ENCODE measurements around the gene CRNN.
A peak's percentile ranks its signal among the peaks of the same experiment; 100 is the strongest.

CRNN gene

DNA sequence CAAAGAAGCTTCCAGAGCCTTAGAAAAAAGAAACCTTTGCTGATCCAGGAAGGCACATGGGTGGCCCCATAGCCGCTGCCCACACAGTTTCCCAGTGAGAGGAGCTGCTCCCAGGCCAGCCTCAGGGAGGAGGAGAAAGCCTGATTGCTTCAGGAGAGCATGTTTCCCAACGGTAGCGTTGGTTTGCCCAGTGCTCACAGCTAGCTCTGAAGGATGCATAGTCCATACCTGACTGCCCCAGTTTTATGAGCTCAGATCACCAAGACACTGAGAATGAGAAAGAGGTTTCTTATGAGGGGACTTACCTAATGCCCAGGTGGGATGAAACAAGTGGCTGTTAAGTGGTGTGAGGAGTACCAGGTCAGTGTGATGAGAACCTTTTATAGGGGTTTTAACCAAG is at the start of gene CRNN:
CRNN (minus strand) TSS at position 355 of the 400 bp plus-strand sequence. CDS start 2,030 bp downstream, outside the sequence.
- no peak for DNase-seq

DNA sequence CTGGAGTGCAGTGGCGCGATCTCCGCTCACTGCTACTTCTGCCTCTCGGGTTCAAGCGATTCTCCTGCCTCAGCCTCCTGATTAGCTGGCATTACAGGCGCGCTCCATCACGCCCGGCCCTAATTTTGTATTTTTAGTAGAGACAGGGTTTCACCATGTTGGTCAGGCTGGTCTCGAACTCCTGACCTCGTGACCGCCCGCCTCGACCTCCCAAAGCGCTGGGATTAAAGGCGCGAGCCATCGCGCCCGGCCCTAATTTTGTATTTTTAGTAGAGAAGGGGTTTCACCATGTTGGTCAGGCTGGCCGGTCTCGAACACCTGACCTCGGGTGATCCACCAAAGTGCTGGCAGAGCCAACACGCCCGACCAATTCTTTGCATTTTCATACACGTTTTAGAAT is 48.6 kb upstream of the CRNN start:
- no peak for DNase-seq

DNA sequence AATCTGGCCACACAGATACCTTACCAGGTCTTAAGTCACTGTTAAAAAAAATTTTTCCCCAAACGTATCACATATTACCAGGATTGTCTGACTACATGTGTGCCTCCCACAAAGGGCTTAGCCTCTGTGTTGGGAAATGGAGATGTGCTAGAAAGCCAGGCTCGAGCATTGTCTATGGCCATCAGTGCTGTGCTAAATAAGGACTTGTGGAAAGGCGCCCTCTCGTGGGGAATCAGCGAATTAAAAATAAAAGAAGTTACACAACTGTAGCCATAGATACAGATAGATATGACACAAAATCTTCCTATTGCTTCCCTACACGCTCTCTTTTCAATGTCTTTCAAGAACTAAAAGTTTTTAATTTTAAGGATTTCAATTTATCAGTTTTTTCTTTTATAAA is 47.5 kb upstream of the CRNN start:
- no peak for DNase-seq

DNA sequence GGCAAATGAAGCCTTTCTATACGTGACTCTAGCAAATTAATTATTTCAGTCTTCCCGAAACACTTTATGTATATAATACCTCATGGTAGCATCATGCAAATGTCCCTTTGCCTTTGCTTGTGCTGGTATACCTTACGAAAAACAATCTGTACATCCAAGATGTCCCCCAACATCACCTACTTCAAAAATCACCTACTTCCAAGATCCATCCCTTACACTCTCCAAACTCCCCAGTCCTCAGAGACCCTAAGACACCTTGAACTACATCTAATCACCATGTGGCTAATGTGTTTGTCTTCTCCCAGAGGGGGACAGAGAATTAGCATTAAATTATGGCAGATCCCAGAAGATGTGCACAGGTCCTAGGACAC is 46.5 kb upstream of the CRNN start:
- no peak for DNase-seq

DNA sequence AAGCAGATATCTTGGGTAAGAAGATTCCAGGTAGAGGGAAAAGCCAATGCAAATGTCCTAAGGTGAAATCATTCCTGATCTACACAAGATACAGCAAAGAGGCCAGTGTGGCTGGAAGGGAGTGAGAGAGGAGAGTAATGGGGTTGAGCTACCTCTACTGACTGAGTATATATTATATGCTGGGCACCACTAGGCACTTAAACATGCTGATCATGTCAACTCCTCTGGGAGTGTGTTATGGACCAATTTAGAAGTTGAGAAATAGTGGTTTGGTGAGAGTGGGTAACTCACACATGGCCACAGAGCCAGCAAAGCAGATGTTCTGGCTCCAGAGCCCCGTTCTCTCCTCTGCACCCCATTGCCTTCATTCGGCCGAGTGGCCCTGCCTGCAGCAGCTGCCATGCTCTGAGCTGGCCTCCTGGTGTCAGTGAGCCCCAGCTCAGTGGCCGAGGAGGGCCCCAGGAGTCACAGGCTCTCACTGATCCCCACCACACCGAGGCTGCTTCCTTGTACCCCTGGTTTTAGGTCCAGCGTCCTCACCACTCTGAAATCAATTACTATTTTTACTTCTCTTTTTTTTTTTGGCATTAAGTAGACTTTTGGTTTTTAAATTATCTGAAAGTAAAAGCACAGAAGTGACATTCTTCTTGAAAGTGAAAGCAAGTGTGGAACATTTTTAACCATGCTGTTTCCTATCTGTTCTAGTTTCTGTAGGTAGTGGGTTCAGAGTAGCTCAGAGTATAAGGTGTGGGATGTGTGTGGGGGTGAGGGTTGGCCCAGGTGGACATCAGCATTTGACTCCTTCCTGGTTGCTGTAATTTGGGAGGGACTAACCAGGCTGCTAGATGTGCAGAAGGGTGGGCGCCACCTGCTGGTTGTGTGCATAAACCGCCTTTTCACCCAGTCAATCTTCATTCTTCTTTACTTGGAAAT is 45.8 kb upstream of the CRNN start:
- peak; percentile 86 for DNase-seq

DNA sequence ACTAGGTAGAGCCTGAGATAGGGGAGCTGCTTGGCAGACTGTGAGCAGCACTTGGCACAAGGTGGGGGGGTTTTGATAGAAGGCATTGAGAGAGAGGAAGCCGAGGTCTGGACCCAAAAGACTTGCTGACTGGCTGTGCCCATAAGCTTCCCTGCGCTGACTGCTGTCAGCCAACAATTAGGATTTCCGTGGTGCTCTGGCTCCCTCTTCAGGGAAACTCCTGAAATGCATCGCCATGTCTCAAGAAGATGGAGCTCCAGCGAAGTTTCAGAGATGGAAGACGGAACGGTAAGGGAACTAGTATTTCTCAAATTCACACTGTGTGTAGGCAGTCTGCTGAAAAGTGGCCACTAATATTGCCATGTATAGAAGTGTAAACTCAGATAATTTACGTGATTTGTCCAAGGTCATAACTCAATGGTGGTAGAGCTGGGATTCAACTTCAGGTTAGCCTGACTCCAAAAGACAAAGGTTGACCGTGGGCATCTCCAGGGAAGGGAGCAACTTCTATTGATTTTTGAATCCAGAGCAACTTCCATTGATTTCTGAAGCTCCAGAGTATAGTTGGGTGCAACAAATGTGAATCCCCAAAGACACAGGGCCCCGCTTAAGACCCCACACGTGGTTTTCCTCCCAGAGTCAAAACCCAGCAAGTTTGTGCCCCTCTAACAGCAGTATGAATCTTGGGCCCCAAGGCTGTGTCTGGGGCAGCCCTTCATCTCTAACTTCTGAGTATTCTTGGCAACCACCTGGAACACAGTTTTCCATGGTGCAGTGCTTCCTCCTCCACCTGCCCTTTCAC is 44.5 kb upstream of the CRNN start:
- peak; percentile 92 for DNase-seq

DNA sequence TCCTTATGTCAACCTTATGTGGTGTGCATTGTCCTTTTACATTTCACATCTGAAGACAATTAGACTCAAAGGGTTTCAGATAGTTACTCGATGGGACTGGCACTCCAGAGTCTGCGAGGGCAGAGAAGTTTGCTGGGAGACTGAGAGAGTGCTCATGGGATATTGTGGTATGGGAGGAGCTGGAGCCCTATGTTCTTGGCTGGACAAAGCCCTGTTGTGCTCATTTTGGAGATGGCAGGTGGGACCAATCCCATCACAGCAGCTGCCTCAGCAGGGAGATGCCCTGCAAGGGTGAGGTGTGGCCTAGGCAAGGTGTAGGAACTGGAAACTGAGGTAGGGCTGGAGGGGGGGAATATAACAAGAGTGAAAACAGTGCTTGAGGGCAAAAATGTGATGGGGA is 43.5 kb upstream of the CRNN start:
- no peak for DNase-seq

DNA sequence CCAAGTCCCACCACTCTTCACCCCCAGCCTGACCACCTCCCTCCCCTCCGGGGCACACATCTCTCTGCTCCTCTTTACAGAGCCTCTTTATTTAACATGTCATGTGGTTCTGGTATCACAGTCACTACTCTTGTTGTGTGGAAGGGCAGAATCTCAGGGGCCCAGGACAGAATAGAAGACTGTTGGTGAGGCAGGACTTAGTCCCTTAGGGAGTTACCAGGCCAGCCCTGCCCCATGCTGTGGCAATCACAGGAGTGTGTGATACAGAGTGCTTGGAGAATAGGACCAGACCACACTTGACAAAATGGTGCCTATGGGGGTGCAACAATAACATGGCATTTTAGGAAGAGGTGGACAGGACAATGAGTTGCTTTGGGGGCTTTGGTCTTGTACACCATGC is 43.0 kb upstream of the CRNN start:
- no peak for DNase-seq

DNA sequence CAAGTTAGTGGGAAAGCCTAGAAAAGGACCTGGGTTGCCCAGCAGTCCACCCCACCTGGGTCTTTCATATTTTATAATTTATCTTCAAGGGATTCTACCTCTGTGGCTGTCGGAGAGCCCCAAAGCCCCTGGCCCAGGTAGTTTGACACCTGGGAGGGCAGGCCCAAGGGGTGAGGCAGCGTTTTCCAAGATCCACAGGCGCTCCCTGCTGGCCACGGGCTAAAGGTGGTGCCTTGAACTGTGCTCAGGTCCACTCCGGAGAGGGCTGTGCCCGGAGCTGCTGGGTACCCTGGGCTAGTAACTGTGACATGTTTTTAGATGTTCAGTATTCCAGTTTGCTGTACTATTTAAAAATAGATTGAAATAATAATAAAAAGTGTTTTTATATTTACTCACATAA is 37.2 kb upstream of the CRNN start:
- DNase-seq = no peak

DNA sequence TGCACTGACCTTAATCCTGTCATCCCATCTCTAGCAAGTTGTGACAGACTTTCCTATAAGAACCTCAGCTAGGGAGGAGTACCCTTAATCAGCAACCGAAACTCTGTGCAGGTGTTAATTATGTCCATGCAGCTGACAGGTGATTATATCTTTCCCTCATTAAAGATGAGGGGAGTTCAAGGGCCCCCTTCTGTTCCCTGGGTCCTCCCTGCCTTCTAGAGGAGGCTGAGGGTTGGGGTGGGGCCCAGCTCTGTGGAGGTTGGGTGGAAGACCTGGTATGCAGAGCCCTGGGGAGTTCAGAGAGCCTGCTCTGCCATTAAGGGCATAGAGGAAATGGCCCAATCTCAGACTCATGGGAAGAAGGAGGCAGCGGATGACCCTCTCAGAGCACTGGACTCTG is 35.6 kb upstream of the CRNN start:
- DNase-seq = no peak

DNA sequence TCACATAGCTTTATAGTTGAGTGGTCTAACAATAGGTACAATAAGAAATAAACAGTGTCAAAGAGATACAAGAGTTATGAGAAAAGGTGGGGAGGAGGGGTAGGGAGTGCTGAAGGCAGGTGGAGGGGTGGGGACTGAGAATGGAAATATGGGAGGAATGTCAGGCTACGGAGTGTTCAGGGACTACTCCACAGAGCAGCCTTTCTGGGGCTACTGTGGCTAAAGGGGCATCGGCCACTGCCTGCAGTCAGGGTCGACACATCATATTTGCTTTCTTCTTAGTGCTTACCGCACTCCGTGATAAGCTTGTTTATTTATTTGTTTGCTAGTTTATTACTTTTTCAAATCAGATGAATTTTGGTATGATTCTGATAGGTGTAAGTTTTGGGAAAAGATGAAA is 34.4 kb upstream of the CRNN start:
- no peak for DNase-seq

DNA sequence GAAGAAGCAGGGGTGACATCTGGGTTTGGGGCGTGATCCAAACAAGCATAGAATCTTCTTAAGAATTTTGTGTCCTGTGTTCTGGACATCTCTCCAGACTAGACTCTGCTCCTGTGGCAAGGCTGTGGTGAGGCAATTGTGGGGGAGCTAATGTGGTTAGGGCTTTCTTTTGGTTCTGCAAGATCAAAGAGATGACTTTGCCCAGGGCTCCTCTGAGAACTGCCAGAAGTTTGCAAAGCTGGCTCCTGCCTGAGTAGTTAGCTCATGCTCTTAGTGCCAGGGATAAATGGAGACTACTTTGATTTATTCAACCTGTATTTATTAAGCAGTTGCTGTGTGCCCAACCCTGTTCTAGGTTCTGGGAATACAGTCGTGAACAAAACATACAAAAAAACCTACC is 34.0 kb upstream of the CRNN start:
- DNase-seq = no peak

DNA sequence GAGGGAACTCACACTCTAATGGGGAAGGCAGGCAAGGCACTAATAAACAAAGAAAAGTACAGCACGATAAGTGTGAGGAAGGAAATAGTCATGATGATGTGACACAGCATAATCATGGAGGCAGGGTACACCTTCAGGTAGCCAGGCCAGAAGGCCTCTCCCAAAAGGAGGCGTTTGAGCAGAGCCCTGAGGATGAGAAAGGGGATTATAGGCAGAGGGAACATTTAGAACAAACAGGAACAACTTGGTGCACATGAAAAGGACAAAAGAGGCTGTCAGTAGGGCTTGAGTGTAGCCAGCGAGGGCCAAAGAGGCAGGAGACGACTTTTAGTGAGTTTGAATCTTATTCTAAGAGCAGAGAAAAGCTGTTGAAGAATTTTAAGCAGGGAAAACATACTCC is 33.4 kb upstream of the CRNN start:
- no peak for DNase-seq

DNA sequence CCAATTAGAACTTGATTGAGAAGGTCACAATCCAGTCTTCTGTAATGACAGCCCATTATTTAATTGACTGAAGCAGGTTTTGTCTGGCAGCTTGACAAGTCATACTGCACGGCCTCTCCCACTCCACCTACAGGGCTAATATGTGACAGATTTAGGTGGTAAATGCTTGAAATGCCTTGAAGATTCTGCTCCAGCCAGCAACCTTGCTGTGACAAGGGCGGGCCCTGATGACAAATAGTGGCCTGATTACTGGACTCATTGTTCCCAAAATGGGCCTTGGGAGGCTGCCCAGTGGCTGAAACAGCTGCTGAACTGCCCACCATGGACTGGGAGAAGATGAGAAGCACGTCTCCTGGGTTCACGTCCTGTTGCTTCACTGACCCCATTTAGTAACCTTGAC is 30.0 kb upstream of the CRNN start:
- DNase-seq = no peak

DNA sequence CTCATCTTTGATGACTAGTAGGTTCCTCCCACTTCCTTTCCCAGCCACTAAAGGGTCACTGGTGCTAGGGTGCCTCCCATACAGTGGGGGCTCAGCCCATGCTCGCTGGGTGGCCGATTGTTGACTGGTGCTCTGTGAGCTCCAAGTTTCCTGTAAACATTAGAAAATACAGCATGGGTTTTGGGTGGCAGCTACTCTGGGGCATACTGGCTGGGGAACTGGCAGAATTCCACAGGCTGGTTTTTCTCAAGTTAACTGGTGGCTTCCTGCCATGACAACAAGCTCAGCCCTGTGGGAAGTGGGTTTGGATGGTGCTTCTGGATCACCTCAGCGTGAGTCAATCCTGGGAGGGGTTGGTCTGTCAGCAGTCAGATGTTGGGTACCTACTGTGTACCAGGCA is 28.7 kb upstream of the CRNN start:
- no peak for DNase-seq

DNA sequence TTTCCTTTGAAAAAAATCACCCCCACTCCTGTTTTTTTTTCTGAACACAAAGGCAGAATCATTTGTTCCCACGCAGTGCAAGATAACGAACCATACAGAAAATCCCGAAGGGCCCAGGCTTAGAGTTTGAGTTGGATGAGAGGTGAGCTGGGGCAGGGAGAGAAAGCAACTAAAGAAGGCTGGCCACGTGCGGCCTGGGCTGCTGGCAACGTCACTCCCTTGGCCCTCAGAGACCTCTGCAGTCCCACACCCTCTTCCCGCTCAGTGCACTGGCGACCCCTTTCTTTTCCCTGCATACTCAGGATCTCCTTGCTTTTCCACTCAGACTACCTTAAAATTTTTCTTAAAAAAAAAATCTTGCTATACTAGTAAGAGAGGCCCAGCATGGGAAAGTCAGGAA is 28.2 kb upstream of the CRNN start:
- no peak for DNase-seq

DNA sequence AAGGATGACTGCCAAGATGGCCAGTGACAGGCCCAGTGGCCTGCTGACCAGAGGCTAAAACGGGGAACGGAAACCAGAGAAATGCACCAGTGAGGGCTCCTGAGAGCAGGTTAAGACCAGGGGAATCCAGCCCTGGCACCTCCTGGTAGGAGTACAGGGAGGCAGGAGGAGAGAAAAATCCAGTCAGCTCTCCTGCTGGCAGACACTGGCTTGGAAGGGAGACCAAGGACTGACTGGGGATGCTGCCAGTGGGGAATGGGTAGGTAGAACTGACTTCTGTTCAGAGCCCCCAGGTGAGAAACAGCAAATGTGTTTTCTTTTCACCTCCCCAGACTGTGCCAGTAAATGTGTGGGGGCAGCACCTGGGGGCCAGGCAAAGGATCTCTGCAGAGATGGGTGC is 27.7 kb upstream of the CRNN start:
- no peak for DNase-seq

DNA sequence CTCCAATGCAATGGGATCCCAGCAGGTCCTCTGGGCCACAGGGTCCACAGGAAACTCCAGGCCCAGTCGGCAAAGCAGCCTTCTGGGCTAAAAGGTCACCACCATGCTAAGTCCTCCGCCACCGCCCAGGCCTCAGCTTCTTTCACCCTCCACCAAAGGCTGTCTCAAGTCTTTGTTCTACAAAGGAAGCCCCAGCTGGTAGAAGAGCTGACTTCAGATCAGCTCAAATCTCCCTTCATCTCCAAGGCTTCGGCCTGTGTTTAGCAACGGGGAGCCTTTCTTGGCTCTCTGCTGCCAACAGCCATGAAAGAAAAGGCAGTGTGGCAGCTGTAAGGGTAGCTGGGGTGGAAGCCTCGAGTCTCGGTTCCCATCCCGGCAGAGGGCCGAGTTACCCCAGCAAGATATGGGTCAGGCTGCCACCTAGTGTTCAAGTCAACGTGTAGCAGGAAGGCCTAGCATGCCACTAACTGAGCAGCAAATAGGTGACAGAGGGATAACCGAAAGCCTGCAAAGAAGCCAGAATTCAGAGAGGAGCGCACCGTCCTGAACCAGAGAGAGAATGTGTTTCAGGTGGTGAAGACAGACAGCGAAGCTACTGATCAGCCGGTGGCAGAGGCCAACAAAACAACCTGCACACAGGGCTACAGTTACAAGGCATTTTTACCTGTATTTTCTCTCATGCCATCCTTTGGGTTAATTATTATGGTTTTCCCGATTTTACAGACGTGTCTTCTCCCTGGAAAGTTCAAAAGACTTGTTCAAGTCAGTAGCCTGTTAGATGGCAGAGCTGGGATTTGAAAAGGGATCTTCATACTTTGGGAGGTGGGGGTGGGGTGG is 26.8 kb upstream of the CRNN start:
- peak; percentile 83 for DNase-seq

DNA sequence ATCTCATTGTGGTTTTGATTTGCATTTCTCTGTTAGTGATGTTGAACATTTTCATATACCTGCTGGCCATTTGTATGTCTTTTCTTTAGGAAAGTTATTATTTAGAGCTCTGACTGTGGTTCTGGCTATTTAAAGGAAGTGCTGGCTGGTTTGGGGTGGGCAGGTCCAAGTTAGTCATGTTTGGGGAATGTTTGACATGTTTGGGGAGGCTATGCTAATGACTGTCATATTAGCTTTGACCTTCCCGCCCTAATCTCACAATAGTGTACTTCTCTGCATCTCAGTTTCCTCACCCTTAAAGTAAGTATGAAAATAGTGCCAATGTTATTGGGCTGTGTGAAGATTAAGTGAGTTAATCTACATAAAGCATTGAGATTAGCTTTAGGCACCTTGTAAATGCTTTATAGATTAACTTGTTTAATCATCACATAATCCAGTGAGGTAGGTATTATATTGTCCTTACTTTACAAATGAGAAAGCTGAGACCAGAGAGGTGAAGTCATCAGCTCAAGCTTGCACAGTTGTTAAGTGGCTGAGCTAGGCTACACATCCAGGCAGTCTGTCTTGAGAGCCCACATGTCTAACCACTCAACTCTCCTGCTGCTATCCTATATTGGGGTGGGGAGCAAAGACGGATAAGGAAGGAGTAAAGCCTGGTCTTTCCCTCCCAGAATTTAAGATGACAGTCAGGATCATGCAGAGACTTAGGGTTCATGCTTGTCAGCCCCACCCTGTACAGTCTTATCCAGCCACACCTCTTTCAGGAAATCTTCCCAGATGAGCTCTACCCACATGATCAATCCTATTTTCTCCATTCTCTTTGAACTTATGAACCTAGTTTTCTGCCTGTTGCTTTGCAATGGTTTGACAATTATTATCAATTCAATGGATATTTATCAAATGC is 22.8 kb upstream of the CRNN start:
- no peak for DNase-seq

DNA sequence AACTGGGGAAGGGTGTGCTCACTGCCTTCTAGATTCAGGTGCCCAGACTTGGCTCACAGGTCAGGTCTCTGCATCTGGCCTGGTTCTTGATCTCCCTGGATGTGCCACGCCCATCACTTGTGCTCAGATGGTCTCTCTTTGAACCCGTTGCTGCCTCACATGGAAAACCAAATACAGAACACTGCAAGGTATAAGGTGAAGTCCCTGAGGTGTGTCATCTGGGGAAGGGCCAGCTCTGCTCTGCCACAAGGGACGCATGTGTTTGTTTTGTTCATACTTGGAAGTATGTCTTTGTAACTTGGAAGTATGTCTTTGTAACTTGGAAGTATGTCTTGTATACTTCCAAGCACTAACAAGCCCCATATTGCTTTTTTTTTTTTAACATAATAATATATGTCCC is 13.4 kb upstream of the CRNN start:
- no peak for DNase-seq

DNA sequence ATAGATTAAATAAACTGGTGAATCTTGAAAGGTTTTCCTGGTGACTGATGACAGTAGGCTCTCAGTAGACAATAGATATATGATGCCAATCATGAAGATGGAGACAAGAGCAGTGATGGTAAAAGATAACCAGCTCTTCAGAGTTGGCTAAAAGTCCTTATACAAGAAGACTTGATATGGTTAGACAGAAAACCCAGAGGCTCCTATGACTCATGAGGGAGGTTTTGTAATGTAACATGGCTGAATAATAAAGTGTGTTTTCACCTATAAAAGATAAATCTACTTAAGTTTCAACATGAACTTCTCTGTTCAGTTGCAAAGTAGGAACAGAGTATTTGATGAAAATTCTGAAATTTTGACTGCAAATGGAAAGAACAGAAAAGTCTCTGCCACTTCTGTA is 12.7 kb upstream of the CRNN start:
- DNase-seq = no peak

DNA sequence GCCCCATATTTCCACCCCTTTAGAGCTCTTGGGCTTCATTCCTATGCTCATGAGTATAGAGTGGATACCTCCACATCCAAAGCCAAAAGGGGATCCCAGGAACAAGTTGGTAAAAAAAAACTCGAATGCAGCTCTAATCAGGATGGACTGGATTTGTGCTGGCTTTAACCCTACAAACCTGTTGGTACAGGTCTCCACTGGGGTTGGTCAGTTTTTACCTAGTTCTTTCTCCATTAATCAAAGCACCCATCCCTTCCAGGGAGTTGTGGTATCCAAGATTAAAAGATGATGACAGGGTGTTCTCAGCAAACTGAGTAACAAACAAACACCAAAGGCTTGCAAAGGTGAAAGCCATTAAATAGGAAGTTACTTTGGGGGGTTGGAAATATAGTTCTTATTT is 5.9 kb upstream of the CRNN start:
- no peak for DNase-seq
